Stimulated activated naive CD8-positive, alpha-beta T cell treated with anti-CD3 and anti-CD28 coated beads, Interleukin-15, Interleukin-2, amounts not matched to agents 100 U/mL and 50 U/mL, for 24 hours (primary cell): Measurements from ENCODE around the gene SLC46A1.

Experiments
- ATAC-seq: fragments of 150-1000 bp; cut with Tn5 transposase; one replicate; pipeline ENCODE4 v1.10.0; 2021
- DNase-seq: peaks from one replicate; pipeline ENCODE4 v3.0.0; 2021

The SLC46A1 gene

GRCh38 chr17:28381141-28381825, 24.7 kb downstream of the SLC46A1 start:
- ATAC-seq (no peak), DNase-seq (peak; percentile 40)

GRCh38 chr17:28379814-28380801, 25.9 kb downstream of the SLC46A1 start:
- DNase-seq = no peak

GRCh38 chr17:28372945-28373274, 33.1 kb downstream of the SLC46A1 start:
- DNase-seq = no peak
- ATAC-seq = no peak

More at GRCh38 chr17:28379814-28380801, 25.9 kb downstream of the SLC46A1 start:
- ATAC-seq = no peak

- DNase-seq = peak; percentile 41
- ATAC-seq = no peak
Observed at GRCh38 chr17:28372203-28372944, 33.6 kb downstream of the SLC46A1 start.

- ATAC-seq (peak; percentile 95), DNase-seq (peak; percentile 94)
Observed at GRCh38 chr17:28371245-28372202, 34.5 kb downstream of the SLC46A1 start, which contains the start of gene SARM1. TSS of gene SARM1 (plus strand) at chr17:28371694. CDS start at chr17:28372033, 339 bp downstream.

- ATAC-seq (no peak), DNase-seq (no peak)
Observed at GRCh38 chr17:28370744-28371103, 35.3 kb downstream of the SLC46A1 start.

GRCh38 chr17:28370035-28370743, 35.8 kb downstream of the SLC46A1 start, which contains the start of gene VTN:
TSS of gene VTN (minus strand) at chr17:28370307. CDS start at chr17:28370203, 104 bp downstream.
- DNase-seq (no peak), ATAC-seq (no peak)

- ATAC-seq (no peak), DNase-seq (no peak)
Observed at GRCh38 chr17:28369684-28370034, 36.4 kb downstream of the SLC46A1 start.

GRCh38 chr17:28368915-28369683, 36.9 kb downstream of the SLC46A1 start:
- DNase-seq = no peak
- no peak for ATAC-seq

GRCh38 chr17:28368306-28368831, 37.6 kb downstream of the SLC46A1 start:
- DNase-seq (no peak), ATAC-seq (no peak)

- DNase-seq (no peak), ATAC-seq (no peak)
Observed at GRCh38 chr17:28367641-28368305, 38.2 kb downstream of the SLC46A1 start.

- ATAC-seq (no peak), DNase-seq (no peak)
Observed at GRCh38 chr17:28366605-28367004, 39.4 kb downstream of the SLC46A1 start.

GRCh38 chr17:28365487-28365886, 40.5 kb downstream of the SLC46A1 start:
- ATAC-seq (no peak), DNase-seq (no peak)

- ATAC-seq (no peak), DNase-seq (no peak)
Observed at GRCh38 chr17:28364665-28365363, 41.2 kb downstream of the SLC46A1 start, which contains the start of gene SEBOX. TSS of gene SEBOX (minus strand) at chr17:28365199. CDS start at chr17:28365151, 48 bp downstream.

GRCh38 chr17:28363776-28364650, 42.0 kb downstream of the SLC46A1 start:
- no peak for ATAC-seq

GRCh38 chr17:28363186-28363585, 42.8 kb downstream of the SLC46A1 start:
- DNase-seq (no peak), ATAC-seq (no peak)

More at GRCh38 chr17:28363776-28364650, 42.0 kb downstream of the SLC46A1 start:
- DNase-seq = no peak

GRCh38 chr17:28357901-28358197, 48.2 kb downstream of the SLC46A1 start:
- ATAC-seq (no peak), DNase-seq (no peak)
